ENCODE measurements around the gene VASH2.
"Not testable (repeated sequence)": the region's sequence is repeated elsewhere in the genome, so short reads cannot be mapped to it uniquely, and the experiment has no call there.

The VASH2 gene

GRCh38 chr1:212950243-212951125, at the start of gene VASH2:
VASH2 (plus strand) TSS chr1:212950541; CDS start chr1:212951543, 1,002 bp downstream.
- in situ Hi-C loops (cut with MboI; ENCODE audit: low sequenced_read_pairs) = no loop called here

GRCh38 chr1:212901290-212901689, 49.1 kb upstream of the VASH2 start:
- in situ Hi-C loops (cut with MboI; ENCODE audit: low sequenced_read_pairs) = no loop called here

DNA sequence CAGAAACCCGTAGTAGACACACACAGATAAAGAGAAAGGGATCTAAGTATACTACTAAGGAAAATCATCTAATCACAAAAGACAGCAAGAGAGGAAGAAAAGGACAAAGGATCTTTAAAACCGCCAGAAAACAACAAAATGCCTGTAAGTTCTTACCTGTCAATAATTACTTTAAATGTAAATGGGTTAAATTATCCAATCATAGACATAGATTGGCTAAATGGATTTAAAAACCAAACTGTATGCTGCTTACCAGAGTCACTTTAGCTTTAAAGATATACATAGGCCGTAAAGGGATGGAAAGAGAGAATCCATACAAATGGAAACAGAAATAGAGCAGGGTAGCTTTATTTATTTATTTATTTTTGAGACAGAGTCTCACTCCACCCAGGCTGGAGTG, 48.3 kb upstream of the VASH2 start:
- in situ Hi-C loops (cut with MboI; ENCODE audit: low sequenced_read_pairs) = no loop called here

DNA sequence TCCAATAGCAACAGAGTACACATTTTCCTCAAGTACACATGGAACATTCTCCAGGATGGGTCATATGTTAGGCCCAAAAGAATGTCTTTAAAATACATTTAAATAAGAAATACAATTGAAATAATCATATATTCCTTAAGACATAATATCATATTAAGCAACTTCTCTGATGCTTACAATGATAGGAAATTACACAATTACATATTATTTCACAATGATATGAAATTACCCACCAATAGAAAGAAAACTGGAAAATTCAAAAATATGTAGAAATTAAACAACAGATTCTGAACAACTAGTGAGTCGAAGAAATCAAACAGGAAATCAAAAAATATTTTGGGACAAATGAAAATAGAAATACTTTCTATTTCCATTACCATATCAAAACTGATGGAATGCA, 46.7 kb upstream of the VASH2 start:
- in situ Hi-C loops (cut with MboI; ENCODE audit: low sequenced_read_pairs) = no loop called here

DNA sequence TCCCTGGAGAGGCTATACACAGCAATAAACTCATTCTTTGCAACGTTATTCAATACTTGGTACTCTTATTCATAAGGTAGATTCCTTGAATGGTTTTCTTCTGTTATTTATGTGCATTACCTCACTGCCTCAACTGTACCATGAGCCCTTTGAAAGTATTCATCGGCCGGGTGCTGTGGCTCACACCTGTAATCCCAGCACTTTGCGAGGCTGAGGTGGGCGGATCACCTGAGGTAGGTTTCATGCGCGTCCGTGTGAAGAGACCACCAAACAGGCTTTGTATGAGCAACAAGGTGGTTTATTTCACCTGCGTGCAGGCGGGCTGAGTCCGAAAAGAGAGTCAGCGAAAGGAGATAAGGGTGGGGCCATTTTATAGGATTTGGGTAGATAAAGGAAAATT, 42.3 kb upstream of the VASH2 start:
- in situ Hi-C loops (cut with MboI; ENCODE audit: low sequenced_read_pairs) = not testable (repeated sequence)

GRCh38 chr1:212908971-212909370, 41.4 kb upstream of the VASH2 start:
- in situ Hi-C loops (cut with MboI; ENCODE audit: low sequenced_read_pairs) = no loop called here

- in situ Hi-C loops (cut with MboI; ENCODE audit: low sequenced_read_pairs) = no loop called here
These were observed 40.7 kb upstream of the VASH2 start for GRCh38 chr1:212909652-212910063.

DNA sequence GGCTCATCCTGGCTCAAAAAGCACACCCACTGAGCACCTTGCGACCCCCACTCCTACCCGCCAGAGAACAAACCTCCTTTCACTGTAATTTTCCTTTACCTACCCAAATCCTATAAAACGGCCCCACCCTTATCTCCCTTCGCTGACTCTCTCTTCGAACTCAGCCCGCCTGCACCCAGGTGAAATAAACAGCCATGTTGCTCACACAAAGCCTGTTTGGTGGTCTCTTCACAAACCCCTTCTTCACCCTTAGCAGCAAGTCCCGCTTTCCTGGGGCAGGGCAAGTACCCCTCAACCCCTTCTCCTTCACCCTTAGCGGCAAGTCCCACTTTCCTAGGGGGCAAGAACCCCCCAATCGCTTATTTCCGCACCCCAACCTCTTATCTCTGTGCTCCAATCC, 40.1 kb upstream of the VASH2 start:
- in situ Hi-C loops (cut with MboI; ENCODE audit: low sequenced_read_pairs) = not testable (repeated sequence)

DNA sequence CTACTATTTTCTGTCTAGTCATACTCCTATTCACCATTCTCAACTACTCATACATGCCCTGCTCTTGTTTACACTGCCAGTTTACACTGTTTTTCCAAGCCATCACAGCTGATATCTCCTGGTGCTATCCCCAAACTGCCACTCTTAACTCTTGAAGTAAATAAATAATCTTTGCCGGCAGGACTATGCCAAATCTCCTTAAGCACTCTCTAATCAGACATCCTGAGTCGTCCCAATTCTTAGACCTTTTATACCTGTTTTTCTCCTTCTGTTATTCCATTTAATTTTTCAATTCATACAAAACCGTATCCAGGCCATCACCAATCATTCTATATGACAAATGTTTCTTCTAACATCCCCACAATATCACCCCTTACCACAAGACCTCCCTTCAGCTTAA, 36.7 kb upstream of the VASH2 start:
- in situ Hi-C loops (cut with MboI; ENCODE audit: low sequenced_read_pairs) = not testable (repeated sequence)

DNA sequence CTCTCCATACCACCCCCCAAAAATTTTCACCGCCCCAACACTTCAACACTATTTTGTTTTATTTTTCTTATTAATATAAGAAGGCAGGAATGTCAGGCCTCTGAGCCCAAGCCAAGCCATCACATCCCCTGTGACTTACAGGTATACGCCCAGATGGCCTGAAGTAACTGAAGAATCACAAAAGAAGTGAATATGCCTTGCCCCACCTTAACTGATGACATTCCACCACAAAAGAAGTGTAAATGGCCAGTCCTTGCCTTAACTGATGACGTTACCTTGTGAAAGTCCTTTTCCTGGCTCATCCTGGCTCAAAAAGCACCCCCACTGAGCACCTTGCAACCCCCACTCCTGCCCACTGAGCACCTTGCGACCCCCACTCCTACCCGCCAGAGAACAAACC, 36.2 kb upstream of the VASH2 start:
- in situ Hi-C loops (cut with MboI; ENCODE audit: low sequenced_read_pairs) = not testable (repeated sequence)

DNA sequence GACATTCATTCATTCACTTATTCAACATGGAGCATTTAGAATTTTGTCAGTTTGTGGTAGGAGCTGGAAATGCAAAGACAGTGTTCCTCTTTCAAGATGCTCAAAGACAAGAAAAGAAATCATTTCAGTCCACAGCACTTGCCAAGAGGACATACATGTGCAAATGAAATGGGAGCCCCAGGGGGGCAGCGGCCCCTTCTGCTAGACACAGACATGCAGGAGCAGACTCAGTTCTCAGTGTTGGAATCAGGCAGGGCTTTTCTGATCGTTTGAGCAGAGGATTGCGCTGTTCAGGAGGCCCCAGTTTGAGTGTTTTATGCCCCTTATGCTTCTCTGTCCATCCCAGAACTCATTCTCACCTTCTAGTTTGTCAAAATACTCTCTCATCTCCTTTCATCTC, 35.6 kb upstream of the VASH2 start:
- in situ Hi-C loops (cut with MboI; ENCODE audit: low sequenced_read_pairs) = no loop called here

GRCh38 chr1:212915245-212916091, 34.9 kb upstream of the VASH2 start:
- in situ Hi-C loops (cut with MboI; ENCODE audit: low sequenced_read_pairs) = no loop called here

DNA sequence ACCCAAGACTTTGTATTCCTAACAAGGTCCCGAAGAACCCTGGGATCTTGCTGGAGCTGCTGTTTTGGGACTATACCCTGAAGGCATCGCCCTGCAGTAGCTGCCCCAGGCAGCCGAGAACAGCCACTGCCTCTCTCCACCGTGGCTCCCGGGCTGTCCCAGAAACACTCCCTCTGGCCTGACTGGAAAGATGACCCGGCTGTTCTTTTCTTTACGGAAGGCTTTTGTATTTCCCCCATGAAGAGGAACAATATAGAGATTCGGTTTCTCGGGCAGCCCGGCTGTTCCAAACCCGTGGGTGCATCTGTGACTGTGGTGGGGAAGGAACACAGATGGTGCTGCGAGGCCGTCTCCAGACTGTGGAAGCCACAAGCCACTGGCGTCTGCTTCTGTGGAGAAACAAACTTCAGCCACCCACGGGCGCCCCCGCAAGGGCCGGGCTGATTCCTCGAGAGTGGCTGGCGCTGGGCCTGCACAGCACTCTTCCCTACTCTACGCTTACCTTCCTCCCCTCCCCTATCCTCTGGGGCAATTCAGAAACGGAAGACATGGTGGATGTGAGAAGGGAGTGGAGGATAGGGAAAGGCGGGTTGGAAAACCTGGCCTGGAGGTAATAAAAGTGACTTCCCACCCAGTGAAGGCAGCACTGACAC, 33.7 kb upstream of the VASH2 start:
- in situ Hi-C loops (cut with MboI; ENCODE audit: low sequenced_read_pairs) = no loop called here

- in situ Hi-C loops (cut with MboI; ENCODE audit: low sequenced_read_pairs) = no loop called here
These were observed 33.2 kb upstream of the VASH2 start for GRCh38 chr1:212917134-212917485.

DNA sequence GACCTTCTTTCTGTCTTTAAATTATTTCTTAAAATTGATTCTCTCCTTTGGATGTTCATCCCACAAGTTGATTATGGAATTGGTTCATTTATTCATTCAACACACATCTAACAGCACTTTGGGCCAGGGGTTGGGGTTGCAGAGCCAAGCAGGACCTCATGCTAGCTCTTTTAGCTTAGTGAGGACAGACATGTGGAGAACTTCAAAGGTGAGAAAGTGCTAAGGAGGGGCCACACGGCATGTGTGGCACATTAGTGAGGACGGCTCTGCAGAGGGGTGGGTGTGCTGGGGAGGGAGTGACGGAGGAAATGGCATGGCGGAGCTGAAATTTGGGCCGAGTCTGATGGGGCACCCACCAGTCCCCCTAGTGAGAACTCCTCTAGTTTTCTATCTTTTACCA, 32.5 kb upstream of the VASH2 start:
- in situ Hi-C loops (cut with MboI; ENCODE audit: low sequenced_read_pairs) = no loop called here

GRCh38 chr1:212918824-212919223, 31.5 kb upstream of the VASH2 start:
- in situ Hi-C loops (cut with MboI; ENCODE audit: low sequenced_read_pairs) = no loop called here

GRCh38 chr1:212920246-212920645, 30.1 kb upstream of the VASH2 start:
- in situ Hi-C loops (cut with MboI; ENCODE audit: low sequenced_read_pairs) = no loop called here

DNA sequence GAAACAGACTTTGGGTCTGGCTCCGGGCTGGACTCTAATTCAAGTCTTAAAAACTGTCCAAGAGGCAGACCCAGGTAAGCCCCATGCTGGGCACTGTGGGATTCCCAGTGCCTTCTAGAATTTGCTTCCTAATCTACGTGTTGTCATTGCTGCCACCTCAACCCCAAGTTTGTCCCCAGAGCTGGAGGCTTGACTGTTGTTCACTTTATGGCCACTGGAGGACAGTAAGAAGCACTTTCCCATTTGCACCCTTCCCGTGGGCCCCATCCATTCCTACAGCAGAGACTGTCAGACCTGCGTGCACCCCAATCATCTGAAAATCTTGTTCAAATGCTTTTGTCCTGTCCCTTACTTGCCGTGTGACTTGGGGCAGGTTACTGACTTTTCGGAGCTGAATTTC, 29.4 kb upstream of the VASH2 start:
- in situ Hi-C loops (cut with MboI; ENCODE audit: low sequenced_read_pairs) = no loop called here

DNA sequence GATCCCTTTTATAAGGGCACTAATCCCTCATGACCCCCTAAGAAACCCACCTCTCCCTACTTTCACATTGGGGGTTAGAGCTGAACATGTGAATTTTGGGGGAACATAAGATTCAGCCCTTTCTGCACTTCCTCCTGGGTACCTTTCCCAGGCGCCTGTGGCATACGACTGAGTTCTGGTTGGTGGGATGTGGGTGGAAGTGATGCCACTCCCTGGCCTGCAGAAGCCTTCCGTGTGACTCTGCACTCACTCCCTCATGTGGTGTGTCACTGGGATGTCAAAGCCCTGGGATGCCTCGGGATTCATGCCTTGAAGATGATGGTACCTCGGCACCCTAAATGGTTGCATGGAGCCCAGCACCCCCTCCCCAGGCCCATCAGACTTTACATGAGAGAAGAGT, 28.3 kb upstream of the VASH2 start:
- in situ Hi-C loops (cut with MboI; ENCODE audit: low sequenced_read_pairs) = no loop called here

DNA sequence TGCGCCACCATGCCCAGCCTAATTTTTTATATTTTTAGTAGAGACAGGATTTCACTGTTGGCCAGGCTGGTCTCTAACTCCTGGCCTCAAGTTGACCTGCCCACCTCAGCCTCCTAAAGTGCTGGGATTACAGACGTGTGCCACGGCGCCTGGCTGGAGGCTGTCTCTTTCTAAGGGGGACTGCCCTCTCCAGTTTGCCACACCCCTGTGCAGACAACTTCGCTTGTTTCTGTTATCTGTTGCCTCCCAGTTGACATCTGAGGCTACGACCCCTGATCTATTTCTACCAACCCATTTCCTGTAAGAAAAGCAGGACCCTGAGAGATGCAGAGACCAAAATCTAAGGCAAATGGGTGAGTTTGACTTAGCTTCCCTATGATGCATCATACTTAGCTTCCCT, 24.0 kb upstream of the VASH2 start:
- in situ Hi-C loops (cut with MboI; ENCODE audit: low sequenced_read_pairs) = no loop called here
